ENCODE measurements around the gene OR4E1. TPM values are rescaled to one million over a fixed set of nuclear protein-coding genes. Genes with fewer than 3 reads are reported as not detected.

Gene OR4E1
- polyA plus RNA-seq, 2 of the 4 experiments (the other 2 are of a cell fraction): not detected

GRCh38 chr14:21654215-21654614 is 19.4 kb downstream of the OR4E1 start (continued):
- no peak for TF ChIP-seq HMGXB4 (CRISPR knock-in tag; IDR thresholded peaks at IDR 0.05; ENCODE audit: borderline replicate concordance)
- no peak for TF ChIP-seq RARB (CRISPR knock-in tag; IDR thresholded peaks at IDR 0.05)
- TF ChIP-seq POLR2AphosphoS2 (conservative IDR thresholded peaks at IDR 0.05; ENCODE audit: low read length): no peak
- no peak for TF ChIP-seq CHD4 (IDR thresholded peaks at IDR 0.05; ENCODE audit: borderline replicate concordance)
- TF ChIP-seq CTCF (IDR thresholded peaks at IDR 0.05): no peak
- no peak for TF ChIP-seq MAZ (IDR thresholded peaks at IDR 0.05; ENCODE audit: borderline replicate concordance, low read depth, low read length)
- no peak for TF ChIP-seq KDM5A (IDR thresholded peaks at IDR 0.05)

- no peaks in the 10 kb centered on the region for H3K4me1 ChIP-seq
- no peak within 1 kb of the TSS for H3K27ac ChIP-seq
- no peak within 1 kb of the TSS for H3K4me2 ChIP-seq
- no peak for DNase-seq (ENCODE audit: low read depth in 1 of 2, low spot score in 1 of 2)
- ChIA-PET POLR2A (no interaction called here), CTCF (interaction anchor here (1.9 kb wide), 1 partner anchor 13 kb away, joined by 7 read pairs; no protein-coding TSS in a partner anchor)
- H3K9me3 ChIP-seq: no peaks in the 10 kb centered on the region
- no peak within 1 kb of the TSS for H3K4me3 ChIP-seq
- TF ChIP-seq SMC3 (IDR thresholded peaks at IDR 0.05) (no peak), KDM1A (IDR thresholded peaks at IDR 0.05; ENCODE audit: low read depth) (no peak), ZFP36 (IDR thresholded peaks at IDR 0.05; ENCODE audit: borderline replicate concordance, partially characterized antibody) (no peak), HES2 (IDR thresholded peaks at IDR 0.05) (no peak), ZNF302 (CRISPR knock-in tag; IDR thresholded peaks at IDR 0.05) (no peak), GATA3 (IDR thresholded peaks at IDR 0.05; ENCODE audit: borderline replicate concordance) (no peak), BCL3 (IDR thresholded peaks at IDR 0.05) (no peak), NR3C1 (IDR thresholded peaks at IDR 0.05) (no peak), NFE2L2 (conservative IDR thresholded peaks at IDR 0.05; ENCODE audit: low read length) (no peak), RCOR1 (IDR thresholded peaks at IDR 0.05; ENCODE audit: low read depth, low read length) (no peak), HOXA7 (CRISPR knock-in tag; IDR thresholded peaks at IDR 0.05) (no peak), JUN (IDR thresholded peaks at IDR 0.05) (no peak), BHLHE40 (IDR thresholded peaks at IDR 0.05; ENCODE audit: low read depth, low read length) (no peak), RNF2 (IDR thresholded peaks at IDR 0.05; ENCODE audit: borderline replicate concordance, low read depth) (no peak), CHD2 (IDR thresholded peaks at IDR 0.05; ENCODE audit: low read length, partially characterized antibody) (no peak), HOXB13 (CRISPR knock-in tag; IDR thresholded peaks at IDR 0.05; ENCODE audit: low read depth) (no peak)
- WGBS (ENCODE audit: missing lambda C conversion rate): 2% methylated on average over 2 of the region's 2 CpGs
- FAIRE-seq: no peak
- no peak for ATAC-seq
Observed at GRCh38 chr14:21653331-21653885, 20.2 kb downstream of the OR4E1 start, which contains the start of gene OR4E2. TSS of gene OR4E2 (plus strand) at chr14:21653835. CDS start at chr14:21665083, 11,248 bp downstream.

Measured in A549 (cell line).